Measurements from ENCODE around the gene AMH. TPM values are rescaled to one million over a fixed set of nuclear protein-coding genes. Genes with fewer than 3 reads are reported as not detected.

Gene AMH
- total and polyA plus RNA-seq, 7 experiments from 2014 or later = 0.37 to 12.9 (median 4.6) TPM; not detected in 2

DNA sequence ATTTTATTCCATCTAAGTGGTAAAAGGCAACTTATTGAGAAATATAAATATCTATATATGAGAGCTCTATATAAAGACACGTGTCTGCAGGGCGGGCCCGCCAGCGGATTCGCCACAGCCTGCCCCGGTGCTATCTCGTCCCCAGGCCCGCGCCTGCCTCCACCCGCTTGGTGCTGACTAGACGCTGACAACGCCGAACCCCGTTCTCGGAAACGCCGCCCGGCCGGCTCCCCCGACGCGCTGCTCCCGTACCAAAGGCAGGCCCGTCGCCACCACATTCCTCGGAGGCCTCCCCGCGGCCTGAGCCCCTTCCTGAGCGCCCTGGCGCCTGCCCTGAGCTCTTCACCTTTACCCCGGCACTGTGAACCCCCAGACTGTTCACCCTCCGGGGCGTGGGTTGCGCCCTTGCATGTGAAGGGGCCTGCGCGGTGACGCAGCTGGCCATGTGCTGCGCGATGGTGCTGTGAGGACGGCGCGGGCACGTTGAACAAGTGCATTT lies 19.0 kb upstream of the AMH start:
- Histone ChIP-seq H3K36me3 (ENCODE audit: control insufficient read depth in 2 of 3, insufficient read depth in 3 of 3, low read length in 3 of 3) (peaks cover 0 to 78% (median 0%) of the 10 kb centered on the region in 3 experiments), H3K27ac (ENCODE audit: low read depth, low read length) (no peak overlapping the region), H3K4me1 (ENCODE audit: control insufficient read depth in 2 of 2, insufficient read depth in 2 of 2, low read length in 2 of 2) (peaks cover 3% of the 10 kb centered on the region in 2 donors), H3K4me3 (ENCODE audit: low read length) (no peak overlapping the region), H3K9me3 (ENCODE audit: control insufficient read depth in 2 of 3, low read length in 3 of 3) (no peaks in the 10 kb centered on the region), H3K27me3 (ENCODE audit: control insufficient read depth in 2 of 2, insufficient read depth in 2 of 2, low read length in 2 of 2) (no peaks in the 10 kb centered on the region)
- no peak overlapping the region for H3K4me3 Mint-ChIP-seq
- ChIA-PET CTCF (interaction anchor here (0.8 to 1.3 kb wide), 2 partner anchors 14 to 32 kb away, joined by 3 read pairs; no protein-coding TSS in a partner anchor), POLR2A (no interaction called here)
- H3K27ac Mint-ChIP-seq = peak overlapping the region in 1 of 9 donors; percentile 62
- H3K9me3 Mint-ChIP-seq = peaks cover 0 to 2% (median 0%) of the 10 kb centered on the region in 11 donors
- intact Hi-C loops (cut with micrococcal nuclease) = no loop called here
- DNase-seq = no peak
- H3K27me3 Mint-ChIP-seq = no peaks in the 10 kb centered on the region
- peaks cover 8 to 16% (median 12%) of the 10 kb centered on the region in 7 donors for H3K4me1 Mint-ChIP-seq
- H3K36me3 Mint-ChIP-seq = peaks cover 0 to 7% (median 0%) of the 10 kb centered on the region in 5 donors
- no peak for ATAC-seq

DNA sequence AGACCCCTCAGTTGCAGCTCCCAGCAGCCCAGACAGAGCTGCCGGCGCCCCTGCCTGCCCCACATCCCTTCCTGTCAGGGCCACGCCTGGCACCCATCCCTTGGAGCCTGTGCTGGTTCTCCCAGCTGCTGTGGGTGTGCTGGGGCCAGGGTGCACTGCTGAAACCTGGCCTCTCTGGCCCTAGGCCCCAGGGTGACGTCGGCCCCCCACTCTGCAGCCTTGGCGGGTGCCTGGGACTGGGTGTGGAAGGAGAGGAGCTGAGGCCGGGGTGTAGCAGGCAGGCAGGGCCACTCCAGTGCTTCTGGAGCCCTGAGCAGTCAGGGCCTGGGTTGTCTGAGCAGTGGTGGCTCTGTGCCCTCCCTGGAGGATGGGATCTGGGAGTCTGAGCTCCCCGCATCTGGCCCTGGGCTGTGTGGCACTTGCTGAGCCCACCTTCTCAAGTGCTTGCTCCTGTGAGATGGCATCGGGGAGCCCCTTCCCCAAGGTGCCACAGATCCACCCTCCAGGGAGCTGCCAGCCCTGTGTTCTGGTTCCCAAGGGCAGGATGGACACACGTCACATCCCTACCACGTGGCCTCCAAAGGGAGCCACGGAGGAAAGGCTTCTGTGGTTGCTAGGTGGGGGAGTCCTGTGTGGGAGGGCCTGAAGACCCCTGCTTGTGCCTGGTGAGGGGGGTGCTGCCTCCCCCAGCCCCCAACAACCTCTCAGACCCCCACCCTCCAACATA lies 18.2 kb upstream of the AMH start:
- ATAC-seq (no peak), DNase-seq (no peak)
- intact Hi-C loops (cut with micrococcal nuclease) = no loop called here
- peaks cover 8 to 18% (median 16%) of the 10 kb centered on the region in 7 donors for H3K4me1 Mint-ChIP-seq
- H3K27ac Mint-ChIP-seq = peak overlapping the region in 1 of 9 donors; percentile 62
- POLR2A ChIA-PET = no interaction called here
- H3K4me3 Mint-ChIP-seq = no peak overlapping the region
- H3K36me3 Mint-ChIP-seq = peaks cover 0 to 3% (median 0%) of the 10 kb centered on the region in 5 donors
- H3K36me3 ChIP-seq (ENCODE audit: control insufficient read depth in 2 of 3, insufficient read depth in 3 of 3, low read length in 3 of 3) = peaks cover 0 to 69% (median 0%) of the 10 kb centered on the region in 3 experiments
- H3K27ac ChIP-seq (ENCODE audit: low read depth, low read length) = no peak overlapping the region
- no peaks in the 10 kb centered on the region for H3K27me3 ChIP-seq (ENCODE audit: control insufficient read depth in 2 of 2, insufficient read depth in 2 of 2, low read length in 2 of 2)
- CTCF ChIA-PET = interaction anchor here (1.3 kb wide), 1 partner anchor 31 kb away, joined by 3 read pairs; no protein-coding TSS in a partner anchor
- H3K4me1 ChIP-seq (ENCODE audit: control insufficient read depth in 2 of 2, insufficient read depth in 2 of 2, low read length in 2 of 2) = peaks cover 6% of the 10 kb centered on the region in 2 donors
- peaks cover 0 to 2% (median 0%) of the 10 kb centered on the region in 11 donors for H3K9me3 Mint-ChIP-seq
- no peaks in the 10 kb centered on the region for H3K9me3 ChIP-seq (ENCODE audit: control insufficient read depth in 2 of 3, low read length in 3 of 3)
- H3K27me3 Mint-ChIP-seq = no peaks in the 10 kb centered on the region
- no peak overlapping the region for H3K4me3 ChIP-seq (ENCODE audit: low read length)

DNA sequence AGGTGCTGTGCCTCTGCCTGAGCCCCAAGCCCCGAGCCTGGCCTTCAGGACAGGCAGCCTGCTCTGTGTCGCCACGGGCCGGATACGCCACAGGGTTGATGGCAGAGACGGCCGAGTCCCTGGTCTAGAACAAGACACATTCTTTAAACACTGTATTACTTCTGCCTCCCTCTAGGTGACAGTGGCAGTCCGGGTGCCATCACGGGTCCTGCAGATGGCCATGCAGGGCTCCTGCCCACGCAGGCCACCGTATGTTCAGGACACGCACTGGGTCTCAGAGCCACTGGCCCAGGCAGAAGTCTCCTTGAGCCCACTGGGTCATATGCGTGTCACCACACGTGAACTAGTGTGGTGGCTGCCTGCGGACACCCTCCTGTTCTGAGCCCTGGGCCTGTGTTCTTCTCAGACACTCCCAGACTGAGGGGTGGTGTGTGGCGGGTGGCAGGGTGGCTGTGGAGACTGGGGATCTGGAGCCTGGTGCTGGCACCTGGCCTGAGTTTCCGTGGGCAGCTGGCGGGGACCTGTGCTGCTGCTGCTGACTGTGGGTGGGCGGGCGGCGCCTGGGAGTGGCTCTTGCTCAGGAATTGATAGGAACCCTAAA lies 17.4 kb upstream of the AMH start:
- peak overlapping the region in 2 of 9 donors; percentile 4 to 9 for H3K27ac Mint-ChIP-seq
- H3K4me3 ChIP-seq (ENCODE audit: low read length) = no peak overlapping the region
- ATAC-seq (no peak), DNase-seq (no peak)
- H3K36me3 Mint-ChIP-seq = peaks cover 0 to 7% (median 4%) of the 10 kb centered on the region in 5 donors
- peaks cover 6% of the 10 kb centered on the region in 2 donors for H3K4me1 ChIP-seq (ENCODE audit: control insufficient read depth in 2 of 2, insufficient read depth in 2 of 2, low read length in 2 of 2)
- no peak overlapping the region for H3K27ac ChIP-seq (ENCODE audit: low read depth, low read length)
- H3K9me3 ChIP-seq (ENCODE audit: control insufficient read depth in 2 of 3, low read length in 3 of 3) = no peaks in the 10 kb centered on the region
- ChIA-PET CTCF (no interaction called here), POLR2A (no interaction called here)
- H3K27me3 Mint-ChIP-seq = peaks cover 0 to 5% (median 0%) of the 10 kb centered on the region in 5 donors
- no peak overlapping the region for H3K4me3 Mint-ChIP-seq
- H3K27me3 ChIP-seq (ENCODE audit: control insufficient read depth in 2 of 2, insufficient read depth in 2 of 2, low read length in 2 of 2) = no peaks in the 10 kb centered on the region
- H3K36me3 ChIP-seq (ENCODE audit: control insufficient read depth in 2 of 3, insufficient read depth in 3 of 3, low read length in 3 of 3) = peaks cover 0 to 62% (median 0%) of the 10 kb centered on the region in 3 experiments
- peaks cover 0 to 7% (median 0%) of the 10 kb centered on the region in 11 donors for H3K9me3 Mint-ChIP-seq
- peaks cover 14 to 25% (median 20%) of the 10 kb centered on the region in 7 donors for H3K4me1 Mint-ChIP-seq
- intact Hi-C loops (cut with micrococcal nuclease) = no loop called here

DNA sequence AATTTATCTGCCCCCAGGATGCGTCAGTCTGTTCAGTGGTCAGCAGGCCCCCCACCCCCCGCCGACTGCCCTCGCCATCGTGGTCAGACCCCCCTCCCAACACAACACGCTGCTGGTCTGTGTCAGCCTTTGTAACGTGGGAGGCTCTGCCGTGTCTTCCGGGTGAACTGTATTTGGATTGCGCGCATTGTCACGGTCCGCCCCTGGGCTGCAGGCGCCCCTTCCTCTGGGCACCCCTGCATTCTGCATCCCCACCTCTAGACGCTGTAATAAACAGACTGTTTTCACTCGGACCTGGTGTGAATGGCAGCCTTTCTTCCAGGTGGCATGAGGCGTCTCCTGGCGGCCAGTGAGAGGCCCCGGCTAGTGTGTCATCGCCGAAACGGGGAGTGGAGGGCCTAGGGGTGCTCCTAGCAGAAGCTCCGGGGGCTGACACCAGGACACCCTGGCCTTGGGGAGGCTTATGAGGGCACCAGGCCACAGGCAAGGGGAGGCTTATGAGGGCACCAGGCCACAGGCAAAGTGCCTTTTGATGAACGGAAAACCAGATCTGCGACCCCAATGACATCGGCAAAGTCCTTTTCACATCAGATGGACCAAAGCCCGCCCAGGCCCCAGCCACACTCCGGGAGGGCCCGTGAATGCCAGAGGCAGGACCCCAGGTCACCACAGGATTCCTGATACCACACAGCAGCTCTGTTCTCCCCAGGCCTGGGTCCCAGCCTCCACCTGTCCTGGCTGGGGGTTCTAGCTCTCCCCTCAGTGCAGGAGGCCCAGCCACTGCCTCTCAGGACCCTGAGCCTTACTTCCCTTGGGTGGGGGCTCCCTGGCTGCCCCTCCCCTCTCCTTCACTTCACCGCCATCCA lies 16.6 kb upstream of the AMH start:
- CTCF ChIA-PET = no interaction called here
- intact Hi-C loops (cut with micrococcal nuclease) = no loop called here
- ATAC-seq (no peak), DNase-seq (no peak)
- Histone ChIP-seq H3K27me3 (ENCODE audit: control insufficient read depth in 2 of 2, insufficient read depth in 2 of 2, low read length in 2 of 2) (no peaks in the 10 kb centered on the region), H3K4me3 (ENCODE audit: low read length) (no peak overlapping the region), H3K27ac (ENCODE audit: low read depth, low read length) (no peak overlapping the region), H3K4me1 (ENCODE audit: control insufficient read depth in 2 of 2, insufficient read depth in 2 of 2, low read length in 2 of 2) (peaks cover 8 to 10% of the 10 kb centered on the region in 2 donors), H3K9me3 (ENCODE audit: control insufficient read depth in 2 of 3, low read length in 3 of 3) (no peaks in the 10 kb centered on the region), H3K36me3 (ENCODE audit: control insufficient read depth in 2 of 3, insufficient read depth in 3 of 3, low read length in 3 of 3) (peaks cover 0 to 57% (median 0%) of the 10 kb centered on the region in 3 experiments)
- H3K9me3 Mint-ChIP-seq = peaks cover 0 to 8% (median 0%) of the 10 kb centered on the region in 11 donors
- peaks cover 0 to 7% (median 6%) of the 10 kb centered on the region in 5 donors for H3K36me3 Mint-ChIP-seq
- peaks cover 0 to 5% (median 0%) of the 10 kb centered on the region in 5 donors for H3K27me3 Mint-ChIP-seq
- peaks cover 14 to 29% (median 22%) of the 10 kb centered on the region in 7 donors for H3K4me1 Mint-ChIP-seq
- H3K4me3 Mint-ChIP-seq = peak overlapping the region in 2 of 10 donors; percentile 13 to 58
- POLR2A ChIA-PET = no interaction called here
- H3K27ac Mint-ChIP-seq = peak overlapping the region in 2 of 9 donors; percentile 14 to 53

DNA sequence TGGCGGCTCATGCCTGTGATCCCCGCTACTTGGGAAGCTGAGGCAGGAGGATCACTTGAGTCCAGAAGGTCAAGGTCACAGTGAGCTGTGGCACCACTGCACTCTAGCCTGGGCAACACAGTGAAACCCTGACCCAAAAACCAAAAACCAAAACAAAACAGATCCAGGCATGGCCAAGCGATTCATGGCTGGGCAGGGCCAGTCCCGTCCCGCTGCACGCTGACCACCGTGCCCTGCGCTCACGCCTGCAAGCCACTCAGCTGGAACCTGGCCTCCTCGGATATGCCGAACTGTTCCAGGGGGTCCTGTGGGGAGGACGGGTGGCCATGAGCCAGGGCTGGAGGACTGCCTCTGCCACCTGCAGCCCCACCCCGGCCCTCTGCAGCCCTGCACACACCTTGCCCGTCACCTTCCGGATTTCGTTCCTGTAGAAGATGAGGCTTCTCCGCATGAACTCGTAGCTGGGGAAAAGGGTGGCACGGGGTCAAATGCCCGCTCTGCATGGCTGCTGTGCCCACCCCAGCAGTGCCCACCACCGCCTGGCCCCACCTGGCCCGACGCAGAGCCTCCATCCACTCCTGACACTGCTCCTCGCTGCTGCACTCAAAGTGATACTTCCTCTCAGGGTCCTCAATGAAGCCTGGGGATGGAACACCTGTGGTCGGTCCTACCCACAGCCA lies 15.4 kb upstream of the AMH start:
- H3K9me3 Mint-ChIP-seq = peaks cover 0 to 11% (median 0%) of the 10 kb centered on the region in 11 donors
- H3K27me3 Mint-ChIP-seq = peaks cover 0 to 5% (median 0%) of the 10 kb centered on the region in 5 donors
- H3K4me3 ChIP-seq (ENCODE audit: low read length) = no peak overlapping the region
- no peaks in the 10 kb centered on the region for H3K27me3 ChIP-seq (ENCODE audit: control insufficient read depth in 2 of 2, insufficient read depth in 2 of 2, low read length in 2 of 2)
- H3K4me3 Mint-ChIP-seq = peak overlapping the region in 8 of 10 donors; percentile 39 to 99 (median 92)
- DNase-seq = no peak
- H3K27ac Mint-ChIP-seq = peak overlapping the region in 8 of 9 donors; percentile 44 to 89 (median 70)
- no peaks in the 10 kb centered on the region for H3K9me3 ChIP-seq (ENCODE audit: control insufficient read depth in 2 of 3, low read length in 3 of 3)
- ChIA-PET CTCF (interaction anchor here (0.6 to 0.8 kb wide), 2 partner anchors 96 to 152 kb away, joined by 3 to 4 read pairs; no protein-coding TSS in a partner anchor), POLR2A (interaction anchor here (0.7 to 1.2 kb wide), 5 partner anchors 25 to 388 kb away, joined by 3 to 4 read pairs (median 3); no protein-coding TSS in a partner anchor)
- H3K4me1 ChIP-seq (ENCODE audit: control insufficient read depth in 2 of 2, insufficient read depth in 2 of 2, low read length in 2 of 2) = peaks cover 20 to 22% of the 10 kb centered on the region in 2 donors
- H3K36me3 Mint-ChIP-seq = peaks cover 0 to 16% (median 12%) of the 10 kb centered on the region in 5 donors
- intact Hi-C loops (cut with micrococcal nuclease) = no loop called here
- no peak overlapping the region for H3K27ac ChIP-seq (ENCODE audit: low read depth, low read length)
- H3K4me1 Mint-ChIP-seq = peaks cover 17 to 41% (median 34%) of the 10 kb centered on the region in 7 donors
- no peak for ATAC-seq
- H3K36me3 ChIP-seq (ENCODE audit: control insufficient read depth in 2 of 3, insufficient read depth in 3 of 3, low read length in 3 of 3) = peaks cover 0 to 50% (median 0%) of the 10 kb centered on the region in 3 experiments
